DMS53 treated with DMSO at 0.1 percent for 48 hours (cell line): ENCODE results near the gene PHF1.

Source experiments
- DNase-seq: peaks from one replicate; lab custom pipeline; 2025; ENCODE audit not compliant: unreplicated experiment; lab: John Stamatoyannopoulos, UW

Gene PHF1

GRCh38 chr6:33453393-33454008, 42.7 kb downstream of the PHF1 start:
- DNase-seq = no peak

- peak; percentile 98 for DNase-seq
These were observed 43.5 kb downstream of the PHF1 start, which contains the start of gene ZBTB9 for GRCh38 chr6:33454009-33454946. Gene ZBTB9, plus strand, starts transcription at chr6:33454576. Its CDS starts 525 bp downstream, at chr6:33455101.

GRCh38 chr6:33455051-33455450, 44.2 kb downstream of the PHF1 start:
- DNase-seq = no peak

GRCh38 chr6:33456156-33456555, 45.3 kb downstream of the PHF1 start:
- no peak for DNase-seq

- no peak for DNase-seq
These were observed 47.9 kb downstream of the PHF1 start for GRCh38 chr6:33458676-33459075.

GRCh38 chr6:33459226-33459625, 48.4 kb downstream of the PHF1 start:
- no peak for DNase-seq
